Type B pancreatic cell (in vitro differentiated cells): ENCODE data around the gene EFL1. TPM values are rescaled to one million over a fixed set of nuclear protein-coding genes. Genes with fewer than 3 reads are reported as not detected.

ENCODE experiments used
- DNase-seq: peaks from one replicate; pipeline ENCODE4 v3.0.0; 2021; ENCODE audit warnings: mixed read lengths; ENCODE audit not compliant: unreplicated experiment; ENCODE audit errors: extremely low spot score
- H3K27ac Mint-ChIP-seq: 2 replicates; pipeline ENCODE4 v1.8.0; 2021; ENCODE audit warnings: mild to moderate bottlenecking, mixed read lengths
- H3K27me3 Mint-ChIP-seq: 2 replicates; pipeline ENCODE4 v1.8.0; 2021; ENCODE audit warnings: mixed read lengths
- H3K36me3 Mint-ChIP-seq: 2 replicates; pipeline ENCODE4 v1.8.0; 2021; ENCODE audit warnings: mixed read lengths
- H3K4me1 Mint-ChIP-seq: one replicate; pipeline ENCODE4 v1.8.0; 2021; ENCODE audit warnings: mixed read lengths; ENCODE audit not compliant: unreplicated experiment
- H3K4me3 Mint-ChIP-seq: 2 replicates; pipeline ENCODE4 v1.8.0; 2021; ENCODE audit warnings: mild to moderate bottlenecking, mixed read lengths
- H3K9me3 Mint-ChIP-seq: 2 replicates; pipeline ENCODE4 v1.8.0; 2021; ENCODE audit warnings: mixed read lengths
- total RNA-seq: library from RNA; stranded (reverse); gene quantifications from 2 replicates; pipeline ENCODE4 v1.2.1, GENCODE V29; 2021; ENCODE audit warnings: low replicate concordance
- TF ChIP-seq, protein P1 (sequence below): fragments of 200-600 bp; sonication (generic); conservative IDR thresholded peaks from 2 replicates; pipeline ENCODE4 v1.5.0; 2021; ENCODE audit warnings: antibody characterized with exemption, mild to moderate bottlenecking

Gene EFL1
- total RNA-seq, 1 donor from 2014 or later: 17.0 TPM

DNA sequence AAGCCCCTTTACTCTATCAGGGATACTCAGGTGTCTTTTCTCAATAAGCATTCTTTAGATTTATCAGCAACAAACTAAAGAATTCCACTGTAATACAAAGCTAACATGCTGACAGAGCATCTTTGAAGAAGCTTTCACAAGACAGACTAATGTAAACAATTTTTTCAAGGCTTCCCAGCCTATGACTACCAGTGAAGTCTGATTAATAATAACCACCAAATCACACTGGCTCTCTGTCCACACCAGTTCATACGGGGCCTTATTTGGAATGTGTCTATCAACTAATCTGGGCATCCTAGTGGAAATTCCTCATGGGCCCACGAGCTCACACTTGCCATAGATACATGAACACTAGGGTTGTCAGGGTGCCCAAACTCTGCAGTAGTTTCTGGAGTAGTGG is 84.5 kb downstream of the EFL1 start:
- peaks cover 17% of the 10 kb centered on the region for H3K4me1 Mint-ChIP-seq
- H3K4me3 Mint-ChIP-seq: no peak overlapping the region
- no peak for DNase-seq
- H3K9me3 Mint-ChIP-seq: no peaks in the 10 kb centered on the region
- H3K27me3 Mint-ChIP-seq: no peaks in the 10 kb centered on the region
- TF ChIP-seq, protein P1, sequence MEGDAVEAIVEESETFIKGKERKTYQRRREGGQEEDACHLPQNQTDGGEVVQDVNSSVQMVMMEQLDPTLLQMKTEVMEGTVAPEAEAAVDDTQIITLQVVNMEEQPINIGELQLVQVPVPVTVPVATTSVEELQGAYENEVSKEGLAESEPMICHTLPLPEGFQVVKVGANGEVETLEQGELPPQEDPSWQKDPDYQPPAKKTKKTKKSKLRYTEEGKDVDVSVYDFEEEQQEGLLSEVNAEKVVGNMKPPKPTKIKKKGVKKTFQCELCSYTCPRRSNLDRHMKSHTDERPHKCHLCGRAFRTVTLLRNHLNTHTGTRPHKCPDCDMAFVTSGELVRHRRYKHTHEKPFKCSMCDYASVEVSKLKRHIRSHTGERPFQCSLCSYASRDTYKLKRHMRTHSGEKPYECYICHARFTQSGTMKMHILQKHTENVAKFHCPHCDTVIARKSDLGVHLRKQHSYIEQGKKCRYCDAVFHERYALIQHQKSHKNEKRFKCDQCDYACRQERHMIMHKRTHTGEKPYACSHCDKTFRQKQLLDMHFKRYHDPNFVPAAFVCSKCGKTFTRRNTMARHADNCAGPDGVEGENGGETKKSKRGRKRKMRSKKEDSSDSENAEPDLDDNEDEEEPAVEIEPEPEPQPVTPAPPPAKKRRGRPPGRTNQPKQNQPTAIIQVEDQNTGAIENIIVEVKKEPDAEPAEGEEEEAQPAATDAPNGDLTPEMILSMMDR: no peak
- H3K27ac Mint-ChIP-seq: peak overlapping the region; percentile 67
- peaks cover 3% of the 10 kb centered on the region for H3K36me3 Mint-ChIP-seq

DNA sequence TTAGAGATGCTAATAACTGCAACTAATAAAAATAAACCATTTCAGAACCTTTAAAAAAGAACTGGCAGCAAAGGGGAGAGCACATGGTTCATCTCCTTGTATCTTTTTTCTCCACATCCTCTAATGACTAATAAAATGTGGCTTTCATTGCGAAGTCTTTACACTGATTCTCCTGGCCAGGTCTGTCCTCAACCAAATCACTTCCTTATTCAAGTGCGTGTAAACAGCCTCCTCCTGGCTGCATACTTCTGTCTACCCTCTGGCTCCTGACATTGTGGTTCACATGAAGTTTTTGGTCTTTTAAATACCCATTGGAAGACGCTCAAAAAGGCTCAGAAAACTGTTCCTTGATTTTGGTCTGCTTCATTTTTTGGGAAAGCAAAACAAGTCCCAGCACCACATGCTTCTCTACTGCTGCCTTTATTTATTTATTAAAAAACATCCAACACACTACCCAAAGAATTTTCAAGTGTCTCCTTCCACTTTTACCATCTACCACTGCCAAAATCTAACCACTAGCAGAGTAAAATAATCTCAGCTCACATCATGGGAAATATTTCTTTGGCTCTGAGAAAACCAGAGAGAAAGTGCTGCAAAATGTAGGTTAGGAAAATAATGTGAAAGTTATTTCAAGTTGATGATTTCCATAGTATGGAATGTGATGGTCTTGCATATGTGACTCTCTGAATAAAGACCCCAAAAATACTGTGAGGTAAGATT is 85.1 kb downstream of the EFL1 start:
- no peak for DNase-seq
- Mint-ChIP-seq H3K4me1 (peaks cover 16% of the 10 kb centered on the region), H3K4me3 (no peak overlapping the region), H3K36me3 (peaks cover 3% of the 10 kb centered on the region), H3K27ac (peak overlapping the region; percentile 67), H3K27me3 (no peaks in the 10 kb centered on the region), H3K9me3 (no peaks in the 10 kb centered on the region)
- TF ChIP-seq, protein P1: no peak

DNA sequence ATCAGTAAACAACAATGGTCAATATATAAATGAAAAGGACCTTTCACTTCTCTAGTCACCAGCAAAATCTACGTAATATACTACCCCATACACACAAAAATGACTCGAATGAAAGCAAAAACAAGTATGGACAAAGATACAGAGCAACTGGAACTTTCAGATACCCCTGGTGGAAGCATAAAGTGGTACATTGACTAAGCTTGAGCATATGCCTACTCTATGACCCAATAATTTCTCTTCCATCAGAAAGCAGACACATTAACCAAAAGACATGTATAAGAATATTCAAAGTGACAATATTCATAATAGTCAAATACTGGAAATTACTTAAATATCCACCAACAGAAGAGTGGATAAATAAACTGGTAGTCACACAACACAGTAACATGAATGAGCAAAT is 86.0 kb downstream of the EFL1 start:
- Mint-ChIP-seq H3K27ac (no peak overlapping the region), H3K4me1 (peaks cover 21% of the 10 kb centered on the region), H3K36me3 (peaks cover 3% of the 10 kb centered on the region), H3K9me3 (no peaks in the 10 kb centered on the region), H3K27me3 (no peaks in the 10 kb centered on the region), H3K4me3 (no peak overlapping the region)
- TF ChIP-seq, protein P1: peak; percentile 48
- no peak for DNase-seq

DNA sequence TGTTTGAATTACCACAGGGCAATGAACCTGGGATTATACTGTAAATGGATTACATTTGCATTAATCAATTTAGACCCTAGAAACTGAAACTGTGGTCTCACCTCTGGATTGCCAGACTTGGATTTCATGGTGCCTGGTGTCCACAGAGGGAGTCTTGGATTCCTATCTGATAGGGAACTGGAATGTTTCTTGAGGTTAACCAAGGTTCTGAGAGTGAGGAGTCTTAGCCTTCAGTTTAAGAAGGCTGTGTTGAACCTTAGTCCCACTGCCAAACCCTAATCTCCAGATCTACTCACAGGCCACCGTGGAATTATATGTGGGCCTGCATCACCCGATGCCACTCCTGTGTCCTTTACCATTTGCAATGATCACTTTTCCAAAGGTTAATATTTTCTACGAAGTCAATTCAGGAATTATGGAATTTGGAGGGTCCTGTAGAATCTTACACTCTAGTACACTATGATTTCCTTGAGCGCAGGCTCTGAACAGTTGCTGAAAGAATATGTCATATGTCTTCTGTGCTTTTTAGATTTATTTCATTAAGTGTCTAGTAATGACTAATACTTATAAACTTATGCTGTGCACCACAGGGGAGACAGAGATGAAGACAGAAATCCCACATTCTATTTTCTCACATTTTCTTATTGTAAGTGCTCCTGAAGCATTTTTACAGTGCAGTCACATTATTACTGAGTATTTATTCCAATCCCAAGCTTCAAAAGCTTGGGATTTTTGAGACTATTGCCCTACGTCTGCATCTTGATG is 87.9 kb downstream of the EFL1 start:
- H3K27ac Mint-ChIP-seq: no peak overlapping the region
- H3K9me3 Mint-ChIP-seq: no peaks in the 10 kb centered on the region
- H3K4me1 Mint-ChIP-seq: peaks cover 28% of the 10 kb centered on the region
- H3K36me3 Mint-ChIP-seq: peaks cover 2% of the 10 kb centered on the region
- DNase-seq: no peak
- TF ChIP-seq, protein P1: no peak
- no peak overlapping the region for H3K4me3 Mint-ChIP-seq
- H3K27me3 Mint-ChIP-seq: no peaks in the 10 kb centered on the region

DNA sequence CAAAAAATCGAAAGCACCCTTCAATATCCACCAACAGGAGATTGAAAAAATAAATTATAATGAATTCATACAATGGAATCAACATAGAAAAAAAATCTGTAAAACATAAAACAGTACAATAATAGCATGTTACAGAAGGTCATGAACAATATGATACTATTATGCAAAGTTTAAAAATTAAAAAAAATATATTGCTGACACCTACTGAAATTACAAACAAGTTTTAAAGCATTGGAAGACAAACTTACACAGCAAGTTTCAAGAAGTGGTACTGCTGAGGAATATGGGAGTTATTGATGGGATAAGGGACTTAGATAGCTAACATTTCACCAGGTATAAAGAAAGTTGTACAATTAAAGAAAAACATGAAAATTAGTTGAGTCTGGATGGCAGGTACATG is 89.4 kb downstream of the EFL1 start:
- peaks cover 9% of the 10 kb centered on the region for H3K36me3 Mint-ChIP-seq
- H3K4me3 Mint-ChIP-seq: no peak overlapping the region
- TF ChIP-seq, protein P1: no peak
- no peaks in the 10 kb centered on the region for H3K27me3 Mint-ChIP-seq
- no peak overlapping the region for H3K27ac Mint-ChIP-seq
- H3K4me1 Mint-ChIP-seq: peaks cover 23% of the 10 kb centered on the region
- no peak for DNase-seq
- no peaks in the 10 kb centered on the region for H3K9me3 Mint-ChIP-seq
